Ascending aorta (tissue), 2 donors: ENCODE results near the gene TLE3. TPM values are rescaled to one million over a fixed set of nuclear protein-coding genes. Genes with fewer than 3 reads are reported as not detected.

Source experiments
- DNase-seq, 2 donors: peaks; one replicate each; pipeline ENCODE4 v3.0.0-alpha.2; 2019; ENCODE audit warnings: low spot score in 2 of 2
- H3K27ac ChIP-seq, 2 donors: fragments of 200-600 bp; sonication (generic); one replicate each; pipeline ENCODE4 v1.5.1; 2016 to 2017; ENCODE audit warnings: mild to moderate bottlenecking in 1 of 2
- H3K27me3 ChIP-seq: fragments of 200-600 bp; sonication (generic); one replicate; pipeline ENCODE4 v1.5.1; 2017
- H3K36me3 ChIP-seq, 2 donors: fragments of 200-600 bp; sonication (generic); one replicate each; pipeline ENCODE4 v1.5.1; 2016
- H3K4me1 ChIP-seq, 2 donors: fragments of 200-600 bp; sonication (generic); one replicate each; pipeline ENCODE4 v1.5.1; 2016 to 2017; ENCODE audit warnings: mild to moderate bottlenecking in 1 of 2
- H3K4me3 ChIP-seq, 2 donors: fragments of 200-600 bp; sonication (generic); one replicate each; pipeline ENCODE4 v1.5.1; 2016 to 2017; ENCODE audit warnings: mild to moderate bottlenecking in 1 of 2
- H3K9me3 ChIP-seq, 2 donors: fragments of 200-600 bp; sonication (generic); one replicate each; pipeline ENCODE4 v1.5.1; 2016
- CTCF ChIP-seq, 3 experiments: fragments of 200-600 bp in 2 of 3; fragments of 450-650 bp in 1 of 3; sonication (generic) in 2 of 3; IDR thresholded peaks; one replicate each; pipeline ENCODE4 v1.5.1; 2016 to 2019; ENCODE audit warnings: antibody characterized with exemption in 3 of 3, mild to moderate bottlenecking in 1 of 3, moderate library complexity in 1 of 3
- intact Hi-C: fragments of 100-400 bp; cut with DNase I; formaldehyde crosslinking; loops from one replicate; pipeline ENCODE4 v1.15.1; 2023
- total RNA-seq: library from RNA; depleted of rRNA; stranded (reverse); fragments of >200 nt; gene quantifications from one replicate; pipeline ENCODE4 v1.1.0, GENCODE V29; 2016

The TLE3 gene
- total RNA-seq, 1 donor from 2014 or later, result 76.4 TPM

GRCh38 chr15:70084461-70084860 lies 13.3 kb downstream of the TLE3 start:
- H3K4me1 ChIP-seq, result peaks cover 2 to 4% of the 10 kb centered on the region in 2 donors
- H3K27me3 ChIP-seq, result no peaks in the 10 kb centered on the region
- no peak for DNase-seq
- TF ChIP-seq CTCF (IDR thresholded peaks at IDR 0.05), result no peak
- intact Hi-C loops, result no loop called here
- no peaks in the 10 kb centered on the region for H3K9me3 ChIP-seq
- H3K27ac ChIP-seq, result no peak overlapping the region
- H3K36me3 ChIP-seq, result peaks cover 39 to 43% of the 10 kb centered on the region in 2 donors
- H3K4me3 ChIP-seq, result no peak overlapping the region

GRCh38 chr15:70083946-70084345 lies 13.8 kb downstream of the TLE3 start:
- H3K27ac ChIP-seq, result no peak overlapping the region
- H3K36me3 ChIP-seq, result peaks cover 38 to 43% of the 10 kb centered on the region in 2 donors
- H3K27me3 ChIP-seq, result no peaks in the 10 kb centered on the region
- peaks cover 3 to 9% of the 10 kb centered on the region in 2 donors for H3K4me1 ChIP-seq
- H3K9me3 ChIP-seq, result no peaks in the 10 kb centered on the region
- intact Hi-C loops, result no loop called here
- no peak for DNase-seq
- no peak for TF ChIP-seq CTCF (IDR thresholded peaks at IDR 0.05)
- no peak overlapping the region for H3K4me3 ChIP-seq

GRCh38 chr15:70083418-70083817 lies 14.3 kb downstream of the TLE3 start:
- TF ChIP-seq CTCF (IDR thresholded peaks at IDR 0.05), result no peak
- intact Hi-C loops, result no loop called here
- DNase-seq, result no peak
- H3K36me3 ChIP-seq, result peaks cover 36 to 43% of the 10 kb centered on the region in 2 donors
- H3K27me3 ChIP-seq, result no peaks in the 10 kb centered on the region
- no peaks in the 10 kb centered on the region for H3K9me3 ChIP-seq
- no peak overlapping the region for H3K4me3 ChIP-seq
- no peak overlapping the region for H3K27ac ChIP-seq
- peaks cover 3 to 5% of the 10 kb centered on the region in 2 donors for H3K4me1 ChIP-seq

GRCh38 chr15:70082281-70082900 lies 15.3 kb downstream of the TLE3 start:
- Histone ChIP-seq H3K9me3 (no peaks in the 10 kb centered on the region), H3K4me3 (no peak overlapping the region), H3K36me3 (peaks cover 36 to 43% of the 10 kb centered on the region in 2 donors), H3K4me1 (peaks cover 3 to 5% of the 10 kb centered on the region in 2 donors), H3K27ac (no peak overlapping the region), H3K27me3 (no peaks in the 10 kb centered on the region)
- no peak for DNase-seq
- intact Hi-C loops, result no loop called here
- TF ChIP-seq CTCF (IDR thresholded peaks at IDR 0.05), result no peak

DNA sequence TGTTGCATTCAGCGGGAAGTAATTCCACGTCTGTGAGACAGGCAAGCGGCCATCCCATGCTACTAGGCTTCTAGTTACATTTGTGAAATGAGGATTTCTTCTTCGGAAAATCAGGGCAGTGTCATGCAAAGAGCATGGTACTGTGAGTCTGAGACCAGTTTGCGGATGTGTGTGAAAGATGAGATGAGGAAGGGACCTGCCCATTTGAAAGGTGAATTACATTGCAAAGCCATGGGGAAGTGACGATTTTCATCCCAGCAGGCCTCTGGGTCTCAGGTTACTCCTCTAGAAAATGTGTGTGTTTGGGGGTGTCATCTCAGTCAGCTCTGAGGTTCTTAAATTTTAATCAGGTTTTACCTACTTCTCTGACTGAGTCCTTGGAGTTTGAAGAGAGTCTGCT lies 16.1 kb downstream of the TLE3 start:
- Histone ChIP-seq H3K4me1 (peaks cover 3 to 5% of the 10 kb centered on the region in 2 donors), H3K27ac (no peak overlapping the region), H3K9me3 (no peaks in the 10 kb centered on the region), H3K4me3 (no peak overlapping the region), H3K36me3 (peaks cover 36 to 43% of the 10 kb centered on the region in 2 donors), H3K27me3 (no peaks in the 10 kb centered on the region)
- intact Hi-C loops, result no loop called here
- no peak for TF ChIP-seq CTCF (IDR thresholded peaks at IDR 0.05)
- DNase-seq, result no peak

GRCh38 chr15:70080347-70080746 lies 17.4 kb downstream of the TLE3 start:
- DNase-seq, result no peak
- H3K4me1 ChIP-seq, result peaks cover 3 to 5% of the 10 kb centered on the region in 2 donors
- H3K36me3 ChIP-seq, result peaks cover 36 to 40% of the 10 kb centered on the region in 2 donors
- no peak overlapping the region for H3K4me3 ChIP-seq
- H3K27me3 ChIP-seq, result no peaks in the 10 kb centered on the region
- no peak overlapping the region for H3K27ac ChIP-seq
- no peaks in the 10 kb centered on the region for H3K9me3 ChIP-seq
- intact Hi-C loops, result no loop called here
- no peak for TF ChIP-seq CTCF (IDR thresholded peaks at IDR 0.05)
